Myometrial cell (primary cell): Measurements from ENCODE around the gene SLCO2A1. TPM values are rescaled to one million over a fixed set of nuclear protein-coding genes. Genes with fewer than 3 reads are reported as not detected.

Experiments used
- total RNA-seq: library from RNA; depleted of rRNA; stranded (reverse); fragments of >200 nt; gene quantifications from 2 replicates; pipeline ENCODE4 v1.2.3, GENCODE V29; 2015

Gene SLCO2A1
- total RNA-seq, result 0.18 and 0.58 TPM in 2 replicates

GRCh38 chr3:134029734-134030378 lies at the start of gene SLCO2A1:
SLCO2A1 (minus strand) TSS chr3:134029925; CDS start chr3:134029802, 123 bp downstream.

GRCh38 chr3:133895208-133896001 lies 134.3 kb downstream of the SLCO2A1 start, which contains the start of gene RAB6B:
RAB6B (minus strand) TSS chr3:133895882; CDS start chr3:133895466, 416 bp downstream.

Other genes starting within 250 kb of the SLCO2A1 start
- 78.5 and 114 TPM in 2 replicates for gene SRPRB, start 224.1 kb downstream of the SLCO2A1 start, total RNA-seq
- 0.53 TPM in 1 of 2 replicates, not detected in the other for gene RAB6B, start 134.0 kb downstream of the SLCO2A1 start, total RNA-seq
- 57.4 and 71.1 TPM in 2 replicates for gene RYK, start 220.9 kb upstream of the SLCO2A1 start, total RNA-seq